Umbilical cord (tissue), 2 donors: Measurements from ENCODE around the gene IL4R. TPM values are rescaled to one million over a fixed set of nuclear protein-coding genes. Genes with fewer than 3 reads are reported as not detected.

ENCODE experiments used
- DNase-seq: peaks from one replicate; pipeline ENCODE4 v3.0.0-alpha.2; 2015; ENCODE audit warnings: low spot score
- total RNA-seq: library from RNA; depleted of rRNA; stranded (reverse); fragments of >200 nt; gene quantifications from one replicate; pipeline ENCODE4 v1.2.3, GENCODE V29; 2014; ENCODE audit warnings: low replicate concordance; ENCODE audit not compliant: insufficient read depth

The IL4R gene
- total RNA-seq, 1 donor from 2014 or later = 13.0 TPM

- DNase-seq = no peak
Measured at GRCh38 chr16:27356794-27357193, 43.0 kb downstream of the IL4R start.

GRCh38 chr16:27359051-27359450 is 45.3 kb downstream of the IL4R start:
- no peak for DNase-seq

DNA sequence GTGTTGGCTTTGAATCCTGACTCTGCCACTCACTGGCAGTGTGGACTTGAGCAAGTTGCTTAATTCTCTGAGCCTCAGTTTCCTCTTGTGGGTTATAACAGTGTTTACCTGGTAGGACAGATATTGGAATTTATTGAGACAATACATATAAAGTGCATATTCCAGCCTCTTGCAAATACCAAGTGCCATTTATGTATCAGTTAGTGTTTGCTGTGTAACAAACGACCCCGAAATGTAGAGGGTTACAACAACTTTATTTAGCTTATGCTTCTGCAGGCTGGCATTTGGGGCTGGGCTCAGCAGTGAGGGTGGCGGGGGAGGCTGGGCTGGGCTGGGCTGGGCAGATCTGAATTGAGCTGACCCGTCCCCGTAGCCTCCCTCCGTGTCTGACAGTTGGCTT is 45.8 kb downstream of the IL4R start:
- no peak for DNase-seq

DNA sequence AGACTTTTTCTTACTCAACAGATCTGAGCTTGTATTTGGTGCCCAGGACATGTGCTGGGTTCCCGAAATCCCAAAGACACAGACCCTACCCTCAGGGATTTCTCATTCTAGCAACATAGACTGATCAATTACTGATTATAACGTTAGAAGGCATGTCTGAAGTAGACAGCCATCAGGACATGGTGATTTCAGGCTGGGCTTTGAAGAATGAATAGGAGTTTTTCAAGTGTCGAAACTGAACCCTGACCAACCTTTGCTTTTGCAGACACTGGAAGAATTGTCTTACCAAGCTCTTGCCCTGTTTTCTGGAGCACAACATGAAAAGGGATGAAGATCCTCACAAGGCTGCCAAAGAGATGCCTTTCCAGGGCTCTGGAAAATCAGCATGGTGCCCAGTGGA is 48.2 kb downstream of the IL4R start:
- DNase-seq = no peak

- no peak for DNase-seq
Measured at GRCh38 chr16:27362570-27363245, 48.9 kb downstream of the IL4R start.

- DNase-seq = no peak
Measured at GRCh38 chr16:27363246-27363632, 49.5 kb downstream of the IL4R start.

- no peak for DNase-seq
Measured at GRCh38 chr16:27363797-27364196, 50.0 kb downstream of the IL4R start.

GRCh38 chr16:27364493-27365141 is 50.8 kb downstream of the IL4R start:
- DNase-seq = no peak

DNA sequence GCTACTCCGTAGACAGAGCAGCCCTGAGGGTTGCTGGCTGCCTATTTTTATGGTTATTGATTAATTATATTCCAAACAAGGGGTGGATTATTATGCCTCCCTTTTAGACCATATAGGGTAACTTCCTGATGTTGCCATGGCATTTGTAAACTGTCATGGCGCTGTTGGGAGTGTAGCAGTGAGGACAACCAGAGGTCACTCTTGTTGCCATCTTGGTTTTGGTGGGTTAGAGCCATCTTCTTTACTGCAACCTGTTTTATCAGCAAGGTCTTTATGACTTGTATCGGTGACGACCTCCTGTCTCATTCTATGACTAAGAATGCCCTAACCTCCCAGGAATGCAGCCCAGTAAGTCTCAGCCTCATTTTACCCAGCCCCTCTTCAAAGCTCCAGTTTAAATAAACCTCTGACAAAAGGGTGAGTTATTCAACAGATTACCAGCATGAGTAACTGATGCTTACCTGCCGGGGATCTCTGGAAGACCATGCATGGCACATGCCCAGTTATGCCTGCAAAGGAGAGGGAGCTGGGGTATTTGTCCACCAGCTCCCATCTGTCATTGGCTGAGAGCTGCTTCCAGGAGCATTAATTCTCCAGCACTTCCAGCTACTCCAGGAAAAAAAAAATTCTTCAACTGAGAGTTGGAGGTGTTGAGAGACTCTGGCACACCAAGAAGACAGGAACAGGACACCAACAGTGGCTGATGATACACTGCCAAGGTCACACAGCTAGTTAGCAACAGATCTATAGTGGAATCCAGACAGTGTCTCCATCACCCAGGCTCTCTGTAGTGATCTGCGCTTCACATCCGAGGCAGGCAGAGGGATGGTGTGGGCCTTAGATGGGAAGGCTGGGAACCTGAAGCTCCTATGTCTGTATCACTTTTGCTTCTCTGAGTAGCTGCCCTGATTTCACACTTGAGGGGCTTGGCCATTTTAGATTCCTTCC is 51.6 kb downstream of the IL4R start:
- DNase-seq = no peak

GRCh38 chr16:27366687-27367460 is 53.1 kb downstream of the IL4R start:
- no peak for DNase-seq

DNA sequence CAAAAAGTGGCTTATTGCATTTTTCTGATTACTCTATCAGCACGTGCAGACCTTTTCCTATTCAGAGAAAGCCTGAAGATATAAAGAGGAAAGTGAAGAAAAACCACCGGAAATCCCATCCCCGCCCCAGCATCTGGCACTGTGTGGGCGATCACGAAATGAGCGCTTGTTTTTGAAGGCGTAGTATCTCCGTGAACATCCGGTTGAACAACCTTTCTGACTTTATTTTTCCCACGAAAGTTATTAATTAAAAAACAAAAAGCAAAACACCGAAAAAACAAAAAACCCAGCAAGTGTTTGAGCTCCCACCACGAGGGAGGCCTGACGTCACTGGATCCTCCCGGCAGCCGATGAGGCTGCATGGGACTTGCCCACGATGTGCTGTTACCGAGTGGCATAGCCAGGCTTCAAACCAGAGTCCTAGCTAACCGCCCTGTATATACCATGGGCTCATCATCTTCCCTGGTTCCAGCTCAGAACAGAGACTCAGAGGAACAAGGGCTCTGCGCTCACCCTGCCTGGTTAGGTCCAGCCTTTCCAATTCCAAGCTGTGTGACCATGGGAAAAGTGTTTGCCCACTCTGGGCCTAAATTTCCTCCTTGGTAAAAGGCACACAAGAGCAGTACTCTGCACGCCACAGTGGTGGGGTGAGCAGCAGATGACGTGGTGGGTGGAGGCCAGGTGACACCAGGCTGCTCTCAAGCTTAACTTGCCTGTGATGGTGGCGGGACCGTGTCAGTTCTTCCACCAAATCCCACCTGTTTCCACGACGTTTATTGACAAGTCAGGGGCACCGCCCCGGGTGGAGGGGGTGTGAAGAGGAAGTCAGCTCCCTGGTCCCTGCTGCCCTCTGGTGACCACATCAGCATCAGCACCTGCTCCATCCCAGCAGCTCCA is 53.9 kb downstream of the IL4R start:
- DNase-seq = peak; percentile 52

- DNase-seq = no peak
Measured at GRCh38 chr16:27368358-27368722, 54.6 kb downstream of the IL4R start.

DNA sequence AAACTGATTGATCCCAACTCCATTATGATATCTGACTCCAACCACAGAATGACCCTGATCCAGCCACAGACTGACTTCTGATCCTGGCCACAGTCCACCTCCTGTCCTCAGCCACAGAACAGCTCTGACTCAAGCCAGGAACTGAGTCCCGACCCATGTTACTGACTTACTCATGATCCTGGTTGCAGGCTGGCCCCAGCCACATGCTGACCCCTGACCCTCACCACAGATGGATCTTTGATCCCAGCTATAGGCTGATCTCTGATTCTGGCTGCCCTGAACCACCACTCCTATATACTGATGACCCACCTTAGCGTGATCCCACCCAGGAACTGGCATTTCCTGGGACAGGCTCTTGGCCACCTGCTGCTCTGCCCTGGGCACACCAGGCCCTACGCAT is 56.0 kb downstream of the IL4R start:
- no peak for DNase-seq

DNA sequence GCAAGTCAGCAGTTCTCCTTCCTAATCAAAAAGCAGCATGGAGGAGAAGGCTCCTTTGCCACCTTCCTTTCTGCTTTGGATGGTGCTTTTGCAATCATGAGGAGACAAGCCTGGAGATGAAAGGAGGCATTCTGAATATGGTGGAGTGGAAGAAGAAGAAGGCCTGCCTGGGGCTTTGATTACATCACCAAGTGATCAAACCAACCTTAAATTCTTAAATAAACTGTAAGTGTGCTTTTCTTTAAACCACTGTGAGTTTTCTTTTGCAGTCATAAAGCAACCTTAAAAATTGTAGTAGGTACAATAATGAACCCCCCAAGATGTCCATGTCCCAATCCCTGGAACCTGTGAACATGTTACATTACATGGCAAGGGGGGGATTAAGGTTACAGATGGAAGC is 56.5 kb downstream of the IL4R start:
- no peak for DNase-seq

DNA sequence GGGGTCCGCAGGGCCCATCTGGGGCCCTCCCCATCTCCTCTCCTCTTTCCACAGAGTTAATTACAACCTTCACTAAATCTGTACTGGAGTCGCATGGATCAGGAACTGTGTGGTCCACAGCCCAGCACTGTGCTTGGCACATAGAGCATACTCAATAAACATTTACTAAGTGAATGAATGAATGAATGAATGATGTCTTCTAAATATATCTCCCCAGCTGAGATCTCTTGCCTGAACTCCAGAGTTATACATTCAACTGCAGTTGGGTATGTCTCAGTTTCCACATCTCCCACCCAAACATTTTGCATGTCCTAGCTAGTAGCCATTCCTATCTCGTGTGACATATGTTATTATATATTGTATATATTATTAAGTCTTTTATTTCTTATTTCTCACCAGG is 59.5 kb downstream of the IL4R start:
- no peak for DNase-seq

- no peak for DNase-seq
Measured at GRCh38 chr16:27374221-27374803, 60.5 kb downstream of the IL4R start.

GRCh38 chr16:27374804-27375425 is 61.1 kb downstream of the IL4R start:
- DNase-seq = peak; percentile 74

DNA sequence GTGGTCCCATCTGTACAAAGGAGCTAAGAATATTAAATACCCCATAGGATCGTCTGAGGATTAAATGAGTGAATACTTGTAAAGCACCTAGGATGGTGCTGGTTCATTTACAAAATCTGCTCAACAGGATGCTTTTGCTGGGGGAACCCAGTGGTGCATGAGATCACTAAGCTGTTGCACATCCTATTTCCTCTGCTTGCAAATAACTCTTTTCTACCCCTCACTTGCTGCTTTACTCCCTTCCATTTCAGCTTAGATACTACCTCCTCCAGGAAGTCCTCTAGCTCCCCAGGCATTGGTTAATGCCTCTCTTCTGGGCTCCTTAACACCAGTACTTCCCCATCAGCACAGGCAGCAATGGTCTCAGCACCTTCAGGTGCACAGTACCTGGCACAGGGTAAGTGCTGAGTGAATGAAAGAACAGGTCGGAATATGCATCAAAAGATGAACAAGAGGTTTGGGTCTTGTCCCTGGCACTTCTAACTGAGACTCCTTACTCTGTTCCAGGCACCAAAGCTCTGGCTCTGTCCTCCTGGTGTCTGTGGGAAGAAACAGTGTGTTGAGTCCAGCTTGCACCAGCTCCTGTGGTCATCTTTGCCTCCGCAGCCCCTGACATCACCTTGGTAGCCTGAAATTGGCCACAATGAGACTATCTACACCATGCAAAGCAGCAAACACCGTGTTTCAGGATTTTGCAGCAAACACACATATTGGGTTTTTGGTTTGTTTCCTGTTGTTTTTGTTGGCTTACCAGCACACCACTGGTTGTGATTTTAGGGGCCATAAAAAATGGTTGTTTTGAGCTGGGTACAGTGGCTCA is 64.1 kb downstream of the IL4R start:
- DNase-seq = no peak
